RPMI8226 (cell line): Measurements from ENCODE around the gene OR4D2.
A peak's percentile ranks its signal among the peaks of the same experiment; 100 is the strongest.
"Not testable (repeated sequence)": the region's sequence is repeated elsewhere in the genome, so short reads cannot be mapped to it uniquely, and the experiment has no call there.

ENCODE experiments used
- DNase-seq: peaks from one replicate; pipeline ENCODE4 v3.0.0-alpha.2; 2015

Gene OR4D2

GRCh38 chr17:58166682-58167081 is at the start of gene OR4D2:
TSS of gene OR4D2 (plus strand) at chr17:58166982. CDS start at chr17:58169656, 2,674 bp downstream.
- DNase-seq = no peak

- DNase-seq = no peak
These were observed 49.4 kb upstream of the OR4D2 start for GRCh38 chr17:58117382-58117781.

GRCh38 chr17:58119491-58119890 is 47.3 kb upstream of the OR4D2 start:
- no peak for DNase-seq

GRCh38 chr17:58120195-58120822 is 46.5 kb upstream of the OR4D2 start:
- peak; percentile 75 for DNase-seq

GRCh38 chr17:58121925-58122324 is 44.9 kb upstream of the OR4D2 start:
- DNase-seq = peak; percentile 73

GRCh38 chr17:58127846-58128245 is 38.9 kb upstream of the OR4D2 start:
- DNase-seq = no peak

- DNase-seq = not testable (repeated sequence)
These were observed 34.1 kb upstream of the OR4D2 start for GRCh38 chr17:58132697-58133096.

- DNase-seq = peak; percentile 53
These were observed 30.0 kb upstream of the OR4D2 start for GRCh38 chr17:58136669-58137279.

GRCh38 chr17:58141505-58141904 is 25.3 kb upstream of the OR4D2 start:
- no peak for DNase-seq

GRCh38 chr17:58143335-58143734 is 23.4 kb upstream of the OR4D2 start:
- not testable (repeated sequence) for DNase-seq

- DNase-seq = no peak
These were observed 22.0 kb upstream of the OR4D2 start for GRCh38 chr17:58144801-58145200.

GRCh38 chr17:58147930-58148434 is 18.8 kb upstream of the OR4D2 start, which contains the start of gene OR4D1:
TSS of gene OR4D1 (plus strand) at chr17:58148384. CDS start at chr17:58155154, 6,770 bp downstream.
- no peak for DNase-seq

- no peak for DNase-seq
These were observed 18.2 kb upstream of the OR4D2 start for GRCh38 chr17:58148609-58149008.

- no peak for DNase-seq
These were observed 16.4 kb upstream of the OR4D2 start for GRCh38 chr17:58150394-58150793.

- DNase-seq = no peak
These were observed 13.7 kb upstream of the OR4D2 start for GRCh38 chr17:58153046-58153445.

GRCh38 chr17:58153671-58154070 is 13.1 kb upstream of the OR4D2 start:
- no peak for DNase-seq

- DNase-seq = no peak
These were observed 9.7 kb upstream of the OR4D2 start for GRCh38 chr17:58156839-58157803.

- no peak for DNase-seq
These were observed 8.6 kb upstream of the OR4D2 start for GRCh38 chr17:58158181-58158580.

- no peak for DNase-seq
These were observed 5.2 kb upstream of the OR4D2 start for GRCh38 chr17:58161566-58161965.

GRCh38 chr17:58165981-58166380 is 801 bp upstream of the OR4D2 start:
- no peak for DNase-seq

GRCh38 chr17:58170622-58171021 is 3.8 kb downstream of the OR4D2 start:
- DNase-seq = no peak

- DNase-seq = peak; percentile 17
These were observed 5.7 kb downstream of the OR4D2 start for GRCh38 chr17:58172369-58173071.

- no peak for DNase-seq
These were observed 8.1 kb downstream of the OR4D2 start for GRCh38 chr17:58174871-58175270.
